Ectodermal cell (in vitro differentiated cells): Measurements from ENCODE around the gene CHEK2.

ENCODE experiments used
- H3K27ac ChIP-seq: 2 replicates; pipeline ENCODE4 v1.7.0; 2013; ENCODE audit warnings: mild to moderate bottlenecking, low read depth, low read length; ENCODE audit not compliant: insufficient read depth, poor library complexity, severe bottlenecking
- H3K27me3 ChIP-seq: 2 replicates; pipeline ENCODE4 v1.7.0; 2013; ENCODE audit warnings: mild to moderate bottlenecking, low read length; ENCODE audit not compliant: insufficient read depth, control insufficient read depth, poor library complexity, severe bottlenecking
- H3K36me3 ChIP-seq: one replicate; pipeline ENCODE4 v1.7.0; 2013; ENCODE audit warnings: low read length; ENCODE audit not compliant: control insufficient read depth, insufficient read depth
- H3K4me1 ChIP-seq: one replicate; pipeline ENCODE4 v1.7.0; 2013; ENCODE audit warnings: low read length; ENCODE audit not compliant: control insufficient read depth, insufficient read depth
- H3K4me3 ChIP-seq: 2 replicates; pipeline ENCODE4 v1.7.0; 2013; ENCODE audit warnings: low read depth, low read length, control low read depth; ENCODE audit not compliant: insufficient read depth
- H3K9me3 ChIP-seq: 2 replicates; pipeline ENCODE4 v1.7.0; 2013; ENCODE audit warnings: mild to moderate bottlenecking, low read length, moderate library complexity; ENCODE audit not compliant: control insufficient read depth
- WGBS, 2 experiments: methylation state at CpG; one replicate each; pipeline ENCODE4 v1.1.7; 2013; ENCODE audit warnings: missing lambda C conversion rate in 2 of 2; 5-methylcytosine and 5-hydroxymethylcytosine counted together

The CHEK2 gene

GRCh38 chr22:28716686-28717085 lies 24.9 kb downstream of the CHEK2 start:
- 96 to 99% methylated on average over 3 of the region's 3 CpGs for WGBS, 2 experiments
- peaks cover 5% of the 10 kb centered on the region for H3K36me3 ChIP-seq
- no peaks in the 10 kb centered on the region for H3K9me3 ChIP-seq
- no peaks in the 10 kb centered on the region for H3K27me3 ChIP-seq
- no peaks in the 10 kb centered on the region for H3K4me1 ChIP-seq
- no peak overlapping the region for H3K4me3 ChIP-seq
- H3K27ac ChIP-seq: no peak overlapping the region

- WGBS, 2 experiments: 91 to 94% methylated on average over 7 of the region's 7 CpGs
- no peak overlapping the region for H3K27ac ChIP-seq
Measured at GRCh38 chr22:28715611-28716010, 26.0 kb downstream of the CHEK2 start.

DNA sequence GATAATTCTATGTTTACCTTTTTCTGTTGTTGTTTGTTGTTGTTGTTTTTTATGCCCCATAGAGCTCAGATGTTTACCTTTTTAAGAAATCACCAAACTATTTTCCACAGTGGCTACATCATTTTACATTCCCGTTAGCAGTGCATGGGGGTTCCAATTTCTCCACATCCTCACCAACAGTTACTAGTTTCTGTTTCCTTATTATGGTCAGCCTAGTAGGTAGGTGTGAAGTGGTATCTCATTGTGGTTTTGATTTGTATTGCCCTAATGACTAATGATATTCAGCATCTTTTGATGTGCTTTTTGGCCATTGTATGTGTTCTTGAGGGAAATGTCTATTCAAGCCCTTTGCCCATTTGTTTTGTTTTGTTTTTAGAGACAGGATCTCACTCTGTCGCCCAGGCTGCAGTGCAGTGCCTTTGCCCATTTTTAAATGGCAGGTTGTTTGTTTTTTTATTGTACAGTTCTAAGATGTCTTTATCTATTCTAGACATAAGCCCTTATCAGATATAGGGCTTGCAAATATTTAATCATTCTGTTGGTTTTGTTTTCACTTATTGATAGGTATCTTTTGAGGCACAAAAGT lies 27.5 kb downstream of the CHEK2 start:
- Histone ChIP-seq H3K36me3 (peaks cover 3% of the 10 kb centered on the region), H3K4me1 (no peaks in the 10 kb centered on the region), H3K4me3 (no peak overlapping the region), H3K9me3 (no peaks in the 10 kb centered on the region), H3K27ac (no peak overlapping the region), H3K27me3 (no peaks in the 10 kb centered on the region)
- 92 to 100% methylated on average over 2 of the region's 2 CpGs for WGBS, 2 experiments

More at GRCh38 chr22:28715611-28716010, 26.0 kb downstream of the CHEK2 start:
- Histone ChIP-seq H3K4me1 (no peaks in the 10 kb centered on the region), H3K36me3 (peaks cover 3% of the 10 kb centered on the region), H3K4me3 (no peak overlapping the region), H3K9me3 (no peaks in the 10 kb centered on the region), H3K27me3 (no peaks in the 10 kb centered on the region)

GRCh38 chr22:28711820-28712777 lies 29.5 kb downstream of the CHEK2 start:
- Histone ChIP-seq H3K27me3 (no peaks in the 10 kb centered on the region), H3K4me3 (no peak overlapping the region), H3K36me3 (peaks cover 8% of the 10 kb centered on the region), H3K4me1 (no peaks in the 10 kb centered on the region), H3K27ac (no peak overlapping the region), H3K9me3 (no peaks in the 10 kb centered on the region)
- 93 to 94% methylated on average over 5 to 6 of the region's 6 CpGs for WGBS, 2 experiments

- no peak overlapping the region for H3K4me3 ChIP-seq
Measured at GRCh38 chr22:28711341-28711740, 30.3 kb downstream of the CHEK2 start.

DNA sequence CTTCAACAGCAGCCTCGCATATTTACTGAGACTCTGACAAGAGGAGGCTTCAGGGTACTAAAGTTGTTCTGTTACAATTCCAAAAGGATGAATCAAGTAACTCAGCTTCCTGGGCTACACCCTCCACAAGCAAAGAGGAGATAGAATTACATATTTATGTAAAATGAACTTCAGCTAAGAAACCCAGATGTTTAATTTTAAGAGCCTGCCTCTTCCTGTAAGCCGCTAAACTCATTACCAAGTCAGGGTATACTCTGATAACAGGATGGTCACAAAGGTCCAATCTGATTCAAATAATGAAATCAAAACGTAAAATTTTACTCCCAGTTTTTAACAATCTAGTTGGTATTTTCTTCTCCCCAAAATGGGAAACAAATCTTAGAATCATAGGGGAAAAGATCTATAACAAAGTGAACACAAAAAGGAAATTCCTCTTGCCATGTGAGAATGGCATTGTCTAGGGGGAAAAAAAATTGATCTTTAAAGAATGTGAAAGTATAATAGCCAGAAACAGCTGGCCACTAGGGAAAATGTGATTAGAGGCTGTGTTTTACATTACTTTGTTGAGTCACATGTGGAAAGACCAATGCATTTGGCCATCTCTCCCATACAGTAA lies 30.9 kb downstream of the CHEK2 start:
- Histone ChIP-seq H3K36me3 (peaks cover 12% of the 10 kb centered on the region), H3K27me3 (no peaks in the 10 kb centered on the region), H3K4me3 (no peak overlapping the region), H3K27ac (no peak overlapping the region), H3K4me1 (no peaks in the 10 kb centered on the region), H3K9me3 (no peaks in the 10 kb centered on the region)
- 94 to 97% methylated on average over 3 of the region's 3 CpGs for WGBS, 2 experiments

More at GRCh38 chr22:28711341-28711740, 30.3 kb downstream of the CHEK2 start:
- no peaks in the 10 kb centered on the region for H3K4me1 ChIP-seq
- H3K27ac ChIP-seq: no peak overlapping the region
- 100% methylated on average over 1 of the region's 2 CpGs; no CpG with 5 or more reads in 1 of the 2 experiments for WGBS, 2 experiments
- no peaks in the 10 kb centered on the region for H3K27me3 ChIP-seq
- peaks cover 8% of the 10 kb centered on the region for H3K36me3 ChIP-seq
- H3K9me3 ChIP-seq: no peaks in the 10 kb centered on the region

DNA sequence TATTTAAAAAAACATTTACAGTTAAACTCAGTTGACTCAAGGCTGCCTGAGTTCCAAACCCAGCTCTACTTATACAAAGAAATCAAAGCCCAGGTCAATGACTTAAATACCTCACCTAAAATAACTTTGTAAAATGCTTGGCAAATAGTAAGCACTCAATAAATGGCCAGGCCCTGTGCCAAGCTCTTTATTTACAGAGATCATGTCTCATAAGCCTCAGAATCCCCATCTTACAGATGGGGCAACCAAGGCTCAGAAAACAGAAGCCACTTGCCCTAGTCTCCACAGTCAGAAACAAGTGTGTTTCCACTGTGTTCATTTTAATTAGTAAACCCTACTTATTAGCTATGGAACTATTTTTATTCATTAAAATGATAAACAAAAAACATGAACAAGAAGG lies 31.5 kb downstream of the CHEK2 start:
- Histone ChIP-seq H3K9me3 (no peaks in the 10 kb centered on the region), H3K27me3 (no peaks in the 10 kb centered on the region), H3K4me1 (no peaks in the 10 kb centered on the region), H3K27ac (no peak overlapping the region), H3K4me3 (no peak overlapping the region), H3K36me3 (peaks cover 12% of the 10 kb centered on the region)

DNA sequence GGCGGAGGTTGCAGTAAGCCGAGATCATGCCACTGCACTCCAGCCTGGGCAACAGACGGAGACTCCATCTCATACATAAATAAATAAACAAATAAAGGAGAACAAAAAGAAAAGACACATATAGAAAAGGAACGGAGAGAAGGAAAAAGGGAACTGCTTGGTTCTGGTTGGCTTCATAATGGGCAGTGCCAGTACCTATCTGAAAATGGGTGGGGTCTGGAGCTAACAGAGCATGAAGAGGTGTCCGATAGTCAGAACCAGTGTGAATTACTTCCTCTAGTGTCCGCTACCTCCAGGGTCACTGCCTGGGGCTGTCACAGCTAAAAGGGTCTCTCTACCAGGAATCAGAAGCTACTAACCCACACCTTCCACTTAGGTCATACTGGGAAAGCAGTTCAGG lies 34.8 kb downstream of the CHEK2 start:
- Histone ChIP-seq H3K27me3 (no peaks in the 10 kb centered on the region), H3K27ac (no peak overlapping the region), H3K9me3 (no peaks in the 10 kb centered on the region), H3K4me1 (no peaks in the 10 kb centered on the region), H3K36me3 (peaks cover 12% of the 10 kb centered on the region), H3K4me3 (no peak overlapping the region)
- WGBS, 2 experiments: 96% methylated on average over 5 to 6 of the region's 6 CpGs

DNA sequence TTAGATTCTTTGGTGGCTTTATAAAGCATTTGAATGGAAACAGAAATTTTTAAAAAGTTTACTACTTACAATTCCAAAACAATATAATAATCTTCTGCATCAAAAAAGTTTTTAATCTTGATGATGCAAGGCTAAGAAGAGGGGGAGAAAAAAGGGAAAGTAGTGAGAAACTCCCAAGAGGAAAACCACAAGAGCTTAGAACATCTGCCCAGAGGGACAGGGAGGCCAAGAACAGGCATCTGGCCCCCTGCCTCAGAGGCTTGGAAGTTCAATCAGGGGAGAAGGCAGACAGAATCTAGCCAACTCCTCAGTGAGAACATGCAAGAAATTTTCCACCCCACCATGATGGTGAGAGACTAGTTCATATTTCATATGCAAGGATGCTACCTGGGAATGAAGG lies 38.2 kb downstream of the CHEK2 start:
- no peaks in the 10 kb centered on the region for H3K4me1 ChIP-seq
- no peak overlapping the region for H3K27ac ChIP-seq
- H3K27me3 ChIP-seq: no peaks in the 10 kb centered on the region
- peaks cover 8% of the 10 kb centered on the region for H3K36me3 ChIP-seq
- H3K9me3 ChIP-seq: no peaks in the 10 kb centered on the region
- no peak overlapping the region for H3K4me3 ChIP-seq

GRCh38 chr22:28702891-28703290 lies 38.7 kb downstream of the CHEK2 start:
- no peaks in the 10 kb centered on the region for H3K4me1 ChIP-seq
- no peaks in the 10 kb centered on the region for H3K9me3 ChIP-seq
- no peaks in the 10 kb centered on the region for H3K27me3 ChIP-seq
- no peak overlapping the region for H3K27ac ChIP-seq
- H3K36me3 ChIP-seq: peaks cover 4% of the 10 kb centered on the region
- H3K4me3 ChIP-seq: no peak overlapping the region
- 97 to 100% methylated on average over 2 of the region's 2 CpGs for WGBS, 2 experiments
